ENCODE data around the gene COL4A4. TPM values are rescaled to one million over a fixed set of nuclear protein-coding genes. Genes with fewer than 3 reads are reported as not detected.

COL4A4 gene
- total RNA-seq, 4 donors from 2014 or later = 1.7 to 11.5 (median 2.8) TPM

DNA sequence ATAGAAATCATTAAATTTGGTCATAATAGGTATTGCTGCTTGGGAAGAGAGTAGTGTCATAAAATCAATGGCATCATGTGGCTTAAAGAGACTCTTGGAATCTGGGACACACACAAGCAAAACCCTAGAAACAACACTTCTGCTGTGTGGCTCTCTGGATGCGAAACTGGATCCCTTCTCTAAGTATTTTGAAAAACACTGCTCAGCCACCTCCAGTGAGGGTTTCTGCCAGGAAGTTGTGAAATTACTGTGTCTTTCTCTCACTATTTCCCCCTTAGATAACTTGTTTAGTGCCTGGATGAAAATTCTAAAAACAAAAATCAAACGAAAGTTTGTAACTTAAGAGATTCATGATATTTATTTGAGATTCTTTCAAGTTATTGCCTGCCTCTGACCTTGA lies 164.3 kb downstream of the COL4A4 start:
- TF ChIP-seq, protein P1, sequence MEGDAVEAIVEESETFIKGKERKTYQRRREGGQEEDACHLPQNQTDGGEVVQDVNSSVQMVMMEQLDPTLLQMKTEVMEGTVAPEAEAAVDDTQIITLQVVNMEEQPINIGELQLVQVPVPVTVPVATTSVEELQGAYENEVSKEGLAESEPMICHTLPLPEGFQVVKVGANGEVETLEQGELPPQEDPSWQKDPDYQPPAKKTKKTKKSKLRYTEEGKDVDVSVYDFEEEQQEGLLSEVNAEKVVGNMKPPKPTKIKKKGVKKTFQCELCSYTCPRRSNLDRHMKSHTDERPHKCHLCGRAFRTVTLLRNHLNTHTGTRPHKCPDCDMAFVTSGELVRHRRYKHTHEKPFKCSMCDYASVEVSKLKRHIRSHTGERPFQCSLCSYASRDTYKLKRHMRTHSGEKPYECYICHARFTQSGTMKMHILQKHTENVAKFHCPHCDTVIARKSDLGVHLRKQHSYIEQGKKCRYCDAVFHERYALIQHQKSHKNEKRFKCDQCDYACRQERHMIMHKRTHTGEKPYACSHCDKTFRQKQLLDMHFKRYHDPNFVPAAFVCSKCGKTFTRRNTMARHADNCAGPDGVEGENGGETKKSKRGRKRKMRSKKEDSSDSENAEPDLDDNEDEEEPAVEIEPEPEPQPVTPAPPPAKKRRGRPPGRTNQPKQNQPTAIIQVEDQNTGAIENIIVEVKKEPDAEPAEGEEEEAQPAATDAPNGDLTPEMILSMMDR (IDR thresholded peaks at IDR 0.05; ENCODE audit: low read depth) = no peak

DNA sequence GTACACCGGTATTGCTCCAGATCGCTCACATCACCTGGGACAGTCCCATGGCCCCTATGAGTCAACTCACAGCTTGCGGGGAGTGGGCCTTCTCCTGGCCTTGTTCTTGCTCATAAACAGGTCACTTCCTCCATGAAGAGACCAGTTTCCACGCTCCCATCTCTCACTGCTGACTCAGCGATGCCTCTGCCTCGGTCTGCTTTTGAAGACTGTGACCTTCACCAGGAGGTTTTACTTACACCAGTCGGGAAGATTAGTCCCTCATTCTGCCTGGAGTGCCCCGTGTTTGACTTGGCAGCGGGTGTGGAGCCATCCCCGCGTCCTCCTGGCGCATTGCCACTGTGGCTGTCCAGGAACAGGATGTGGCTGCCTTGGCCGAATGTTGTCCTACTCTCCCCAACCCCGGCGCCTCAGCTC lies 168.4 kb downstream of the COL4A4 start:
- TF ChIP-seq, protein P1 (IDR thresholded peaks at IDR 0.05; ENCODE audit: low read depth) = no peak

DNA sequence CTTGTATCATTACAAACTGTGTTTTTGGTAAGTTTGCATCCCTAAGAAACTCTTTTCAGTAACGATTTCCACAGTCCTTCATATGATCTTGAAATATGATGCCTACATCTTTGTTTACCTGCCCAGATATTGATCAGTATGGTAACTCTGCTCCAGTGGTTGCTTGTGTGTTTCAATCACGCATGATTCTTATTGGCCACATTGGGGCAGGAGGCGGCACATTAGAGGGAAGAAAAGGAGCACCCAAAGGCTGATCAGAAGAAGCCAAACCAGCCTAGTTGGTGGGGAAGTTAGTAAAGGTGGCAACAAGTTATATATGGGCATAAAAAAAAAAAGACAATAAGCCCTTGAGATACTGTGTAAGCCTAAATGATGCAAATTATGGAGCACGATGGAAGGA lies 169.2 kb downstream of the COL4A4 start:
- TF ChIP-seq, protein P1 (IDR thresholded peaks at IDR 0.05; ENCODE audit: low read depth) = no peak

DNA sequence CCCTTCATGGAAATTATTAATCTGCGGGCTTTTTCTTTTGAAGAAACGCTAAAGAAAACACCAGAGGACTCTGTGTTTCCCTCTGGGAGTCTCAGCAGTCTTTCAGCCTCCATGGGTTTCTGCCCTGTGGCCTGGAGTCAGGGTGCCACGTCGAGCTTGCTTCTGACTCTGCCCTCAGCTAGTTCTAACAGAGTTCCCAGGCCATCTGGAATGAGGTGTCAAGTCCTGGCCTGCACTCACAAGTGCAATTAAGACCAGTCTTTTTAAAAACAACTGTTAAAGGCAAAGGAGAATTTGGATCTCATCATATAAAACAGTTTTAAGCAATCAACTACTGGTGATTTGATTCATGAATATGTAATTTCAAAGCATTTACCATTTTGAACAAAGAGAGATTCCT lies 170.8 kb downstream of the COL4A4 start:
- TF ChIP-seq, protein P1 (IDR thresholded peaks at IDR 0.05; ENCODE audit: low read depth) = no peak

- TF ChIP-seq, protein P1 (IDR thresholded peaks at IDR 0.05; ENCODE audit: low read depth) = no peak
Observed at GRCh38 chr2:226991663-226992062, 172.3 kb downstream of the COL4A4 start.

DNA sequence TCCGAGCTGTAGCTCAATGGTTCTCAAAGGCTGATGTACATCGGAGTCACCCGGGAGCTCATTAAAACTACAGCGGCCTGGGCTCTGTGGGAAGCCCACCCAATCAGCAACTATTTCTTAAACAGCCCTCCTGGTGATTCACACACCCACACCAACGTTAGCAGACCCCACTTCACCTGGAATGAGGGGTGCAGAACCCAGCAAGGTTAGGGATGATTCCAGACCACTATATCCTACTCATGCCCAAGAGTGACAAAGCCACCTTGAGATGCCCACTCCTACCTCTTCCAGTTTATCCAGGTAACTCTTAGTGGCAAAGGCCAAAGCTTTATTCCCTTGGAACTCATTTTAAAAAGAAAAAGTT lies 178.4 kb downstream of the COL4A4 start:
- TF ChIP-seq, protein P1 (IDR thresholded peaks at IDR 0.05; ENCODE audit: low read depth) = no peak

GRCh38 chr2:226984750-226985582 lies 179.0 kb downstream of the COL4A4 start:
- TF ChIP-seq, protein P1 (IDR thresholded peaks at IDR 0.05; ENCODE audit: low read depth) = no peak
